ENCODE measurements around the gene EIF4G3. TPM values are rescaled to one million over a fixed set of nuclear protein-coding genes. Genes with fewer than 3 reads are reported as not detected.

Gene EIF4G3
- total RNA-seq, 4 donors from 2014 or later, result 18.8 to 75.0 (median 34.9) TPM

- intact Hi-C loops (cut with DNase I; ENCODE audit: low total_unique reads), result no loop called here
- TF ChIP-seq POLR2A (IDR thresholded peaks at IDR 0.05), result no peak
- TF ChIP-seq, protein P1, sequence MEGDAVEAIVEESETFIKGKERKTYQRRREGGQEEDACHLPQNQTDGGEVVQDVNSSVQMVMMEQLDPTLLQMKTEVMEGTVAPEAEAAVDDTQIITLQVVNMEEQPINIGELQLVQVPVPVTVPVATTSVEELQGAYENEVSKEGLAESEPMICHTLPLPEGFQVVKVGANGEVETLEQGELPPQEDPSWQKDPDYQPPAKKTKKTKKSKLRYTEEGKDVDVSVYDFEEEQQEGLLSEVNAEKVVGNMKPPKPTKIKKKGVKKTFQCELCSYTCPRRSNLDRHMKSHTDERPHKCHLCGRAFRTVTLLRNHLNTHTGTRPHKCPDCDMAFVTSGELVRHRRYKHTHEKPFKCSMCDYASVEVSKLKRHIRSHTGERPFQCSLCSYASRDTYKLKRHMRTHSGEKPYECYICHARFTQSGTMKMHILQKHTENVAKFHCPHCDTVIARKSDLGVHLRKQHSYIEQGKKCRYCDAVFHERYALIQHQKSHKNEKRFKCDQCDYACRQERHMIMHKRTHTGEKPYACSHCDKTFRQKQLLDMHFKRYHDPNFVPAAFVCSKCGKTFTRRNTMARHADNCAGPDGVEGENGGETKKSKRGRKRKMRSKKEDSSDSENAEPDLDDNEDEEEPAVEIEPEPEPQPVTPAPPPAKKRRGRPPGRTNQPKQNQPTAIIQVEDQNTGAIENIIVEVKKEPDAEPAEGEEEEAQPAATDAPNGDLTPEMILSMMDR (IDR thresholded peaks at IDR 0.05), result no peak
- no peak for DNase-seq
- Histone ChIP-seq H3K4me3 (no peak overlapping the region), H3K9me3 (no peaks in the 10 kb centered on the region), H3K27ac (no peak overlapping the region), H3K27me3 (no peaks in the 10 kb centered on the region), H3K4me1 (peaks cover 0 to 7% of the 10 kb centered on the region in 2 donors), H3K36me3 (no peaks in the 10 kb centered on the region)
These were observed 110.2 kb downstream of the EIF4G3 start for GRCh38 chr1:21066356-21067012.

GRCh38 chr1:21065851-21066250 is 110.8 kb downstream of the EIF4G3 start:
- no peaks in the 10 kb centered on the region for H3K36me3 ChIP-seq
- peaks cover 0 to 7% of the 10 kb centered on the region in 2 donors for H3K4me1 ChIP-seq
- intact Hi-C loops (cut with DNase I; ENCODE audit: low total_unique reads), result no loop called here
- TF ChIP-seq, protein P1 (IDR thresholded peaks at IDR 0.05), result no peak
- no peak for TF ChIP-seq POLR2A (IDR thresholded peaks at IDR 0.05)
- no peaks in the 10 kb centered on the region for H3K27me3 ChIP-seq
- no peak overlapping the region for H3K4me3 ChIP-seq
- no peaks in the 10 kb centered on the region for H3K9me3 ChIP-seq
- no peak overlapping the region for H3K27ac ChIP-seq
- DNase-seq, result no peak

DNA sequence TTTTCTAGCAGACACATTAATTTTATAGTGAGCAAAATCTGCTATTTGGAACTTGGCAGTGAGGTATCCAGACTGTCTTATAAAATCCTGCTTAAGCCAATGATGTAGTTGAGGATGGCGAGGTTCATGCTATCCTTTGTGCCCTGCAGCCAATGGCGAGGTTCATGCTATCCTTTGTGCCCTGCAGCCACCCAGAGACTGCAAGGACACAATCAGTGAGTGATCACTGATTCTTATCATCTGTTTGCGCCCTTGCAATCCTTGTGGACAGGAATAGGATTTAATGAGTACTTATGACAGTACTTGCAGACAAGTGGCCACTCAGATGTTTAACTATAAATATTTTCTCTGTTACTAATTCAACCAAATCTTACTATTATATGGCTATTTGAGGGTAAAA is 112.6 kb downstream of the EIF4G3 start:
- Histone ChIP-seq H3K4me3 (no peak overlapping the region), H3K27ac (no peak overlapping the region), H3K9me3 (no peaks in the 10 kb centered on the region), H3K36me3 (no peaks in the 10 kb centered on the region), H3K27me3 (no peaks in the 10 kb centered on the region), H3K4me1 (no peaks in the 10 kb centered on the region)
- no peak for DNase-seq
- intact Hi-C loops (cut with DNase I; ENCODE audit: low total_unique reads), result no loop called here
- TF ChIP-seq, protein P1 (IDR thresholded peaks at IDR 0.05), result no peak
- TF ChIP-seq POLR2A (IDR thresholded peaks at IDR 0.05), result no peak

DNA sequence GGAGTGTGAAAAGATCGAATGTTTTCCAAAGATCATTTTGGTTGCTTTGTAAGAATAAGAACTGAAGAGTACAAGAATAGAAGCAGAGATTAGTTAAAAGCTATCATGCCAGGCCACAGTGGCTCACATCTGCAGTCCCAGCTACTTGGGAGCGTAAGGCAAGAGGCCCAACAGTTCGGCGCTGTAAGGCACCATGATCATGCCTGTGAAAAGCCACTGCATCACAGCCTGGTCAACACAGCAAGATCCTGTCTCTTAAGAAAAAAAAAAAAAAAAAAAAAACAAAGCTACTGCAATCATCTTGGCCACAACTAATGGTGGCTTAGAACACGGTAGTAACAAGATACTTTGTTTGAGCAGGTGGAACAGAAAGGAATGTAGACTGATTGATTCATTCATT is 116.2 kb downstream of the EIF4G3 start:
- no peak for DNase-seq
- no peak overlapping the region for H3K4me3 ChIP-seq
- H3K4me1 ChIP-seq, result no peaks in the 10 kb centered on the region
- no peak overlapping the region for H3K27ac ChIP-seq
- H3K27me3 ChIP-seq, result no peaks in the 10 kb centered on the region
- no peaks in the 10 kb centered on the region for H3K36me3 ChIP-seq
- intact Hi-C loops (cut with DNase I; ENCODE audit: low total_unique reads), result no loop called here
- H3K9me3 ChIP-seq, result no peaks in the 10 kb centered on the region
- no peak for TF ChIP-seq POLR2A (IDR thresholded peaks at IDR 0.05)
- TF ChIP-seq, protein P1 (IDR thresholded peaks at IDR 0.05), result no peak

DNA sequence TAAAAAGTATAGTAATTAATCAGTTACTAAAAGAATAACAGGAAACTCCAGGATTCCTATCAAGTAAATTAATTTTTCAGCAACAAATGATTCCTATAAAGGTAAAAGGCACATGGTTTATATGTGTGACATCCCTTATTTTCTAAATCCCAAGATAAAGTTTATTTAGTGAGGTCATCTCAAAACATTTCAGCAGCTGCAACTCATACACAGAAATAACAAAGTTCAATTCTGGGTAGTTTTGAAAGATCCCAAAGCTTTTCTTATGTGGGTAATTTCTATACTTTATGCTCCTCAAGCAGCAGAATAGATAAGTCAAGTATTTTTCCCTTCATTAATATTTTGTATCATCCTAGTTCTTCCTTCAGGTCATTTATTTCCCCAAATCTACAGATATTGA is 117.7 kb downstream of the EIF4G3 start:
- Histone ChIP-seq H3K27me3 (no peaks in the 10 kb centered on the region), H3K36me3 (no peaks in the 10 kb centered on the region), H3K4me3 (no peak overlapping the region), H3K27ac (no peak overlapping the region), H3K4me1 (no peaks in the 10 kb centered on the region), H3K9me3 (no peaks in the 10 kb centered on the region)
- TF ChIP-seq, protein P1 (IDR thresholded peaks at IDR 0.05), result no peak
- TF ChIP-seq POLR2A (IDR thresholded peaks at IDR 0.05), result no peak
- intact Hi-C loops (cut with DNase I; ENCODE audit: low total_unique reads), result no loop called here
- no peak for DNase-seq
